Sigmoid colon (tissue), 4 donors: ENCODE measurements around the gene ZIC5.

ENCODE experiments used
- EP300 ChIP-seq, 4 donors: sonication (generic); formaldehyde crosslinking; IDR thresholded peaks; one replicate each; pipeline ENCODE4 v1.6.1; 2017; ENCODE audit warnings: antibody characterized with exemption in 4 of 4
- POLR2A ChIP-seq, 2 donors: fragments of 450-650 bp; IDR thresholded peaks; one replicate each; pipeline ENCODE4 v1.6.1; 2016; ENCODE audit warnings: antibody characterized with exemption in 2 of 2, mild to moderate bottlenecking in 2 of 2, moderate library complexity in 2 of 2
- TF ChIP-seq, protein P1 (sequence below), 4 experiments: fragments of 450-650 bp in 3 of 4; fragments of 200-600 bp in 1 of 4; IDR thresholded peaks; one replicate each; pipeline ENCODE4 v1.5.1; 2016 to 2019; ENCODE audit warnings: antibody characterized with exemption in 4 of 4, mild to moderate bottlenecking in 3 of 4, moderate library complexity in 2 of 4

DNA sequence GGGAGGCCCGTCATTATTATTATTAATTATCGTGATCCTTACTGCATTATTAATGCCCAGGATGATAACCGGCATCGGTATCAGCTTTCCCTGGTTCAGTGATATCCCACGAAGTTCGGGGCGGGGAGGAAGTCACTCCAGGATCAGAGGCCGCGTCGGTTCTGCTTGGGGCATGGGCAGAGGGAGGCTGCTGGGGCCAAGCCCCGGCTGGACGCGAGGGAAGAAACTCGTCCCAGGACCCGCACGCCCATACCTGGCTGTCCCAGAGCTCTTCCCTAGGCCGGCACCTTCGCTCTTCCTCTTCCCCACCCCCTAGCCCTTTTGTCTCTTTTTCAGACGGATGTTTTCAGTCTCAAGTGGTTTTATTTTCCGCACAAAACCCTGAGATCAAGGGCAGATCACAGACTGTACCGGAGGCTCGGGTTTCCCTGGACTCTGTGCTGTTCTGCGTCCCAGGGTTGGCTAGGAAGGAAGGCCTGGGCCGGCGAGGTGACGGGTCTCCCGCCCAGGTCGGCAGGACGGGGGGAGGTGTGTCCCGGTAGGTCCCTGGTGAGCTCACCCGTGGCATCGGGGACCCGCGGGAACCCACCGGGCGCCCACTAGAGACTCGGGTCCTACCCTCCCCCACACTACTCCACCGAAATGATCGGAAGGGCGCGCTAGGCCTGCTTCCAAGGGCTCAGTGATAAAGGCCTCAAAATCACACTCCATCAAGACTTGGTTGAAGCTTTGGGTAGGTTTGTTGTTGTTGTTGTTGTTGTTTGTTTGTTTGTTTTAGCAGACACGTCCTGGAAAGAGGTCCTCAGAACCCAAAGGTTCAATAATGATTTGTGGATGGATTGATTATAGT is 17.9 kb upstream of the ZIC5 start:
- TF ChIP-seq, protein P1, sequence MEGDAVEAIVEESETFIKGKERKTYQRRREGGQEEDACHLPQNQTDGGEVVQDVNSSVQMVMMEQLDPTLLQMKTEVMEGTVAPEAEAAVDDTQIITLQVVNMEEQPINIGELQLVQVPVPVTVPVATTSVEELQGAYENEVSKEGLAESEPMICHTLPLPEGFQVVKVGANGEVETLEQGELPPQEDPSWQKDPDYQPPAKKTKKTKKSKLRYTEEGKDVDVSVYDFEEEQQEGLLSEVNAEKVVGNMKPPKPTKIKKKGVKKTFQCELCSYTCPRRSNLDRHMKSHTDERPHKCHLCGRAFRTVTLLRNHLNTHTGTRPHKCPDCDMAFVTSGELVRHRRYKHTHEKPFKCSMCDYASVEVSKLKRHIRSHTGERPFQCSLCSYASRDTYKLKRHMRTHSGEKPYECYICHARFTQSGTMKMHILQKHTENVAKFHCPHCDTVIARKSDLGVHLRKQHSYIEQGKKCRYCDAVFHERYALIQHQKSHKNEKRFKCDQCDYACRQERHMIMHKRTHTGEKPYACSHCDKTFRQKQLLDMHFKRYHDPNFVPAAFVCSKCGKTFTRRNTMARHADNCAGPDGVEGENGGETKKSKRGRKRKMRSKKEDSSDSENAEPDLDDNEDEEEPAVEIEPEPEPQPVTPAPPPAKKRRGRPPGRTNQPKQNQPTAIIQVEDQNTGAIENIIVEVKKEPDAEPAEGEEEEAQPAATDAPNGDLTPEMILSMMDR (IDR thresholded peaks at IDR 0.05), result no peak
- TF ChIP-seq POLR2A (IDR thresholded peaks at IDR 0.05) (no peak), EP300 (IDR thresholded peaks at IDR 0.05) (no peak)
